Measurements from ENCODE around the gene CNTNAP2.
"Not testable (repeated sequence)": the region's sequence is repeated elsewhere in the genome, so short reads cannot be mapped to it uniquely, and the experiment has no call there.

CNTNAP2 gene

DNA sequence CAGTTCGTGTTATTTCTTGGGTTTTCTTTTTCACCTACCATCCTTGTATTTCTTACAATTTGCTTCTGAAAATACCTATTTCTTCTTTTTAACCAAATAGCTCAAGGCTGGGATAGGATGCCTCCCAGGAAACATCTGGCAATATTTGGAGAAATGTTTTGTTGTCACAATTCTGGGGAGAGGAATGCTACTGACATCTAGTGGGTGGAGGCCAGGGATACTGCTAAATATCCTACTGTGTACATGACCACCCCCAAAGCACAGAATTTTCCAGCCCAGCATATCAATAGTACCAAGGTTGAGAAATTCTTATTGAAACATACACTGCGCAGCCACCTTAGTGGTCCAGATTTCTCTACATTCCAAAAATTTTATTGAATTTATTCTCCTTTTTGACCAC lies 55.5 kb downstream of the CNTNAP2 start:
- no peak for DNase-seq

DNA sequence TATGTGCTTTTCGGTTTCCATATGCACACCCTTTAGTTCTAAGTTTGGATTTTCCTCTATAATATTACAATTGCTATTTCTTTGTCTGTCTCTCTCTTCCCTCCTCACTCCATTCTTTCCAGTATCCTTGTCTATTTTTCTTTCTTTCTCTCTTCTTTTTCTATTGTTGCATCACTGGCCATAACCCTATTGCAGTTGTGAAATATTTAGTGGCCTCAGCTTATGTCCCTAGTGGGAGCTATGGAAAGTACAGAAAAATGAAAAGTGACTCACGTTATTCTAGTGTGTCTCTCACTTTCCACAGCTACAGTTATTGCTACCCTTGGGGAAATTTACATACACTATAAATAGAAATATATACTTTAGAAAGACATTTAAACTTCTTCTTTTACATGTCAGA lies 59.1 kb downstream of the CNTNAP2 start:
- no peak for DNase-seq

DNA sequence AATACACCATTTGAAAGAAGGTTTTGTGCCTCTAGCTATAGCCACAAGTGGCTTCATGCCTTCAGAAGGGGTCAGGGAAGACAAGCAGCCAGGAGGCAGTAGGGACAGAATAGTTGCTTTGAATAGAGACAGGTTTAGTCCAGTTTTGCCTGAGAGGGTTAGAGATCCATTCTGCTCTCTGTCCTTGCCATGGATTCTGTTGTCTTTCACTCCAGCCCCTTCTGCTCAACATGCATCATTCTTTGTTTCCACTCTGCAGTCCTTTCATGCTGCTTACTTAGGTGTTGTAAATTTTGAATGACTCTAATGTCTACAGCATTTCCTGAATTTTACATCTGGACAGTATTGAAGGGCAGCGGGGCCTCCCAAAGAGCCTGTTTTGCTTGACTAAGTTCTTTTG lies 60.3 kb downstream of the CNTNAP2 start:
- no peak for DNase-seq

DNA sequence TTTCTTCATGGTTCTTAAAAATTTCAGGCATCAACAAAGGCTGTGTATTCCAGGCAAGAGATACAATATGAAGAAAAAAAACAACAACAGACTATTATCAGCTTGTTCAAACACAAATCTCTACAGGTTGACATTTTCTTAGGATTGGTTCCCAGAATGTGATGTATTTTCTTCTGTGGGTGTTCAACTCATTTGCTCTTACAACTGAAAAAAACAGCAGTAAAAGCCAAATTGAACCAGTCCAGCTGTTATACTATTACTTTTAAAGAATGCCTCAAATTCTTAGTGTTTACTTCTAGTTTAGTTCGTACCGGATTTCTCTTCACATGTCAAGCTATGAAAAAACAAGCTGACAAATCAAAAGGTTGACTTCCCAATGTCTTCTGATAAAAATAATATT lies 60.7 kb downstream of the CNTNAP2 start:
- no peak for DNase-seq

DNA sequence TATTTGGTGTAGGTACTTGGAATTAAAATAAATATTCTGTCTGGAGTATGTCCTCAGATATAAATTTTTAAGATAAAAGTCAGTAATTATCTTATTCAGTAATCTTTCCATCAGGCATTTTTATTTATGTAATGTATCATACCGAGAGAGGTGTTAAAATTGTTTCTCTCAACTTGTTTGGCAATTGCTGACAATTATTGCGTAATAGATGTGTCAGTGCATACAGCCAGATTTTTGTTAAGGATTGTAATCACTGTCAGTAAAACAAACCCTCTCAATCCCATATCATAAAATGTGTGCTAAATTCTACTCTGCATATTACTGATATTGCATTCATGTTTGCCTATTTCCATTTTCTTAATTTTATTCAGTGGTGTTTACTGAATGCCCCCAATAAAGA lies 69.2 kb downstream of the CNTNAP2 start:
- no peak for DNase-seq

DNA sequence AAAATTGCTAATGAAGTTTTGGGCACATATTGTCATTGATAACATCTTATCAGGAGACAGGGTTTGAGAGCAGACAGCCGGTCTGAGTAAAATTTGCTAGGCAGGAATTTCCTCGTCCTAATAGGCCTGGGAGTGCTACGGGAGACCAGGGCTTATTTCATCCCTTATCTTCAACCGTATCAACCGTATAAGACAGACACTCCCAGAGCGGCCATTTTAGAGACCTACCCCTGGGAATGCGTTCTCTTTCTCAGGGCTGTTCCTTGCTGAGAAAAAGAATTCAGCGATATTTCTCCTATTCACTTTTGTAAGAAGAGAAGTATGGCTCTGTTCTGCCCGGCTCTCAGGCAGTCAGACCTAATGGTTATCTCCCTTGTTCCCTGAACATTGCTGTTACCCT lies 74.8 kb downstream of the CNTNAP2 start:
- DNase-seq: not testable (repeated sequence)

DNA sequence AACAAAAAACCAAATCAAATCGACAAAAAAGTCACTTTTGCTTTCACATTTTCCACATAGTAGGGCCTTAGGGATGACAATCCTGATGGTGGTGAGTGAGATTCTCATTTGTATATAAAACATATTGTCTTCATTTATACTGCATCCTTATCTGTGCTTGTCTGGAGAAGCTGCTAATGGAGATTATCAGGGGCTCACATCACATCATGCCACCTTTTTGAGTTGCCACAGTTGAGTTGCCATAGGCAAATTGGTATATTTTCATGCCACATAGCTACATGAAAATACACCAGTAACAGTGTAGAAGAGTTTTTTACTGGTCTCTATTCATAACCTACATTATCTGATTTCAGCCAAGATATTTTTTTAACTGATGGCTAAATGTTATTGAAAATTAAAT lies 85.3 kb downstream of the CNTNAP2 start:
- no peak for DNase-seq

GRCh38 chr7:146206270-146206669 lies 89.7 kb downstream of the CNTNAP2 start:
- DNase-seq: no peak

DNA sequence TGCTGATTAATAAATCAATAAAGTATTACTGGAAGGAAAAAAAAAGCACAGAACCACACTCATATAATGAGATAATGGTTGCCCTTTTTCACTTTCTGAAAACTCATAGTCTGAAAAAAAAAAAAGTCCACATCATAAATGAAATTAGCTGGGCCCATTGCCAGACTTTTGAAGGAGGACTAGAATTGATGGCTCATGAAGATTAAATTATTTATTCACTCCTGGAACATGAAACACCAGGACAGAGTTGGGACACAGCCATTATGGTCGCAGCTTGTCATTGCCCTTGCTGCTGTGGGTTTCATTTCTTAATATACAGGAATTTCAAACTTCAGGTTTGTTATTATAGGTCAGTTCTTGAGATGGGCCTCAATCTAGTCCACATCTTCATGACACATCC lies 91.9 kb downstream of the CNTNAP2 start:
- DNase-seq: no peak

- DNase-seq: no peak
These were observed 98.2 kb downstream of the CNTNAP2 start for GRCh38 chr7:146214842-146215241.

DNA sequence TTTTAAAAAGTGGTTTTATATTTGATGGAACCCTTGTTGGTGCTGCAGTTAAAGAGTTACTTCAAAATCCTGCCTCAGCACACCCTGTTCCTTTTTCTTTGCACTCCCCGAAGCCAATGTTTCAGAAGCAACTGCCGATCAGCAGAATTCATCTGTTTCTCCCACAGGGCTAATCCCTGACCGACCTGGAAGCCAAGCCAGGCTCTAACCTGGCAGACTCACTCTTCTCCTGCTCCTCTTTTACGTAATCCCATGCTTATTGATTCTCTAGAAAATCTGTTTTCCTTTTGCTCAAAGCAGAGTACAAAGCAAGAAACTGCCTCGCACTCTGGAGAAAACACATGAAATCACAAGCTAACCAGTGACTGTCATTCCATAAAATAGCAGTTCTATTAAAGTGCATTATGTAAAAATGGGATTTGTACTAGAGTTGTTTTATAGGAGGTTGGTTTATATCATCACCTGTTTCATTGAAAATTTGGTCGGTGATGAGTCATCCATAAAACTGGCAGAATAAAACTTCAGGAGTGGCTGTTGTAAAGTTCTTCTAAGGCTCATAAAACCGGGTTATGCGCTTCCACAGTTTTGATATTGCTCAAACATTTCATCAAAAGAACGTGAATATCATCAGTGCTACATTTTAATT lies 99.9 kb downstream of the CNTNAP2 start:
- no peak for DNase-seq

DNA sequence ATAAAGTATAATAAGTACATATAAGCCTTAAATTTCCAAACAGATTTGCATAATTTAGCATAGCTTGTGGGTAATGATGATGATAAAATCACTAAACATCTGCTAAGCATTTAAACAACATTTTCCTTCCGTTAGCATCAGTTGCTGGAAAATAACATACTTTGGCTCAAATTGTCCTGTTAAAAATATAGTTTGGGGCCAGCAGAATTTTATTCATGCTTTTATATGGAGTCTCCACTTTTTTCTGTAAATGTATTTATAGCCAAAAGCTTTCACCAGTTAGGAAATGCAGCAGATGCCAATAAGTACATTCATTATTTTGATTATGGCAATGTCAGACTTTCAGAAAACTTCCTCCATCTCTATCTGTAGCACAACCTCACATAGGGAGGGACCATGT lies 107.2 kb downstream of the CNTNAP2 start:
- DNase-seq: no peak

- DNase-seq: no peak
These were observed 116.0 kb downstream of the CNTNAP2 start for GRCh38 chr7:146232604-146233003.

- no peak for DNase-seq
These were observed 118.6 kb downstream of the CNTNAP2 start for GRCh38 chr7:146235195-146235594.

DNA sequence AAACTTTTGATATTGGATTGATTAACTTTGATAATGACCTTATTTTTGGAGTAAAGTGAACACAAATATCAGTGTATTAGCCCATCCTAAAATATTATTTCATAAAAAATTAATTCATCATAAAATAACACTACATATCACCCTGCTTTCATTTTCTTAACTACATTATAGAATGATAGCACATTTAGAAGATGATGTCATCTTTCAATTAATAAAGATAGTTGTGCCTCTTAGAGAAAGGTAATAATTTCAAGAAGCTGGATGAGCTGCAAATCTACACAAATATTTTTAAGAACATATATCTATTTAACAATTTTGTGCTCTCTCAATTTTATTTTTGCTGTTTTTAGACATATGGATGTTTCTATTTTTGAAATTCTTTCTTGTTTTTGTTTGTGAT lies 126.1 kb downstream of the CNTNAP2 start:
- no peak for DNase-seq

DNA sequence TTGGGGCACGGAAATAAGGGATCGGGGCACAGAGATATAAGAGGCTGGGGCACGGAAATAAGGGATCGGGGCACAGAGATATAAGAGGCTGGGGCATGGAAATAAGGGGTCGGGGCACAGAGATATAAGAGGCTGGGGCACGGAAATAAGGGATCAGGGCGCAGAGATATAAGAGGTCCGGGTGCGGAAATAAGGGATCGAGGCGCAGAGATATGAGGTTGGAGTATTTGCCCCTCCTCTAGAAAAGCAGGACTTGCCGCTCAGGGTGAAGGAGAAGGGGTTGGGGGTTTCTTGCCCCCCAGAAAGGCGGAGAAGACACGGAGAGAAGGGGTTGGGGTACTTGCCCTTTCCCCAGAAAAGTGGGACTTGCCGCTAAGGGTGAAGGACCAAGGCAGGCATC lies 131.4 kb downstream of the CNTNAP2 start:
- not testable (repeated sequence) for DNase-seq

- DNase-seq: not testable (repeated sequence)
These were observed 132.1 kb downstream of the CNTNAP2 start for GRCh38 chr7:146248744-146249143.

DNA sequence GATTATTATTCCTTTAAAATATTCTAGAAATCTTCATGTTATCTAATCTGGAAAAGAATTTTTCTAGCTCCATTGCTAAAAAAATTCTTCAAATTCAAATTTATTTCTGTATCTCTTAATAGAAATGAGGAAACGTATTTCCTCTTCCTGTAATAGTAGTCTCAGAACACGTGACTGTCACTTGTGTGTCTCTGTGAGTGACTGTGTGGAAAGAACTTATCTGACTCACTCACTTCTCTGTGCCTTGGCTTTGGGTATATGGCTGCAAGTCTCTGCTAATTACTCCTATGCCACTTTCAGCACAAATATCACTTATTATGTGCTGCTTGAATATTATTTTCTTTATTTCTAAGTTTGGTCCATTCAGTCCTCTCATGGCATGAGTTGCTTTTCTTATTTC lies 132.7 kb downstream of the CNTNAP2 start:
- DNase-seq: no peak

- DNase-seq: no peak
These were observed 139.0 kb downstream of the CNTNAP2 start for GRCh38 chr7:146255609-146256008.

GRCh38 chr7:146262527-146262926 lies 145.9 kb downstream of the CNTNAP2 start:
- no peak for DNase-seq

DNA sequence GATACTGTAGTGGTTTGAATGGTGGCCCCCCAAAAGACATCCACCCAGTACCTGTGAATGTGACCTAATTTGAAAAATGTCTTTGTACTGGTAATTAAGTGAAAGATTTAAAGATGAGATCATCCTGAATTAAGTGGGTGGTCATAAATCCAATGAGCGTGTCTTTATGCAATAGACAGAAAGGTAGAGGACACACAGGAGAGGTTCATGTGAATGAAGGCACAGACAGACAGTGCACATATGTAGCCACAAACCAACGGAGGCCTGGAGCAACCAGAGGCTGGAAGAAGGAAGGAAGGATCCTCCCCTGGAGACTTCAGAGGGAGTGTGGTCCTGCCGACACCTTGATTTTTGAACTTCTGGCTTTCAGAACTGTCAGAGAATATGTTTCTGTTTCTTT lies 160.3 kb downstream of the CNTNAP2 start:
- DNase-seq: no peak

DNA sequence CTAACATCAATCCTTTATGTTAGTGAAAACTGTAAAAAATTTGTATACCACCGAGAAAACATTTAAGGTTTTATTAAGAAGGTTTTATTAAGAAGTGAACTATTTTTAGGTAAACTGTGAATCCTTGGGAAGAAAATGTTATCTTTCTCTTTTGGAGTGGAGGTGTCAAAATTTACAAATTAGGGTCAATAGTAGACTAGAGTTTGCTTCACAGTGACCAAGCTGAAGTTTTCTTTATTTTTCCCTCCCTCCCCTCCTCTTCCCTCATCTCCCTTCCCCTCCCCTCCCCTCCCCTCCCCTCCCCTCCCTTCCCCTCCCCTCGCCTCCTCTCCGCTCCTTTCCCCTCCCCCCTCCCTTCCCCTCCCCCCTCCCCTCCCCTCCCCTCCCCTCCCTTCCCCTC lies 168.8 kb downstream of the CNTNAP2 start:
- DNase-seq: no peak

- no peak for DNase-seq
These were observed 174.1 kb downstream of the CNTNAP2 start for GRCh38 chr7:146290746-146291145.

GRCh38 chr7:146291900-146292299 lies 175.3 kb downstream of the CNTNAP2 start:
- no peak for DNase-seq

GRCh38 chr7:146296028-146296427 lies 179.4 kb downstream of the CNTNAP2 start:
- DNase-seq: no peak

GRCh38 chr7:146314962-146315361 lies 198.4 kb downstream of the CNTNAP2 start:
- no peak for DNase-seq

All from NCI-H187 (cell line).